Measurements from ENCODE around the gene ADSL. TPM values are rescaled to one million over a fixed set of nuclear protein-coding genes. Genes with fewer than 3 reads are reported as not detected.

Gene ADSL
- total RNA-seq, 1 donor: 107 TPM

DNA sequence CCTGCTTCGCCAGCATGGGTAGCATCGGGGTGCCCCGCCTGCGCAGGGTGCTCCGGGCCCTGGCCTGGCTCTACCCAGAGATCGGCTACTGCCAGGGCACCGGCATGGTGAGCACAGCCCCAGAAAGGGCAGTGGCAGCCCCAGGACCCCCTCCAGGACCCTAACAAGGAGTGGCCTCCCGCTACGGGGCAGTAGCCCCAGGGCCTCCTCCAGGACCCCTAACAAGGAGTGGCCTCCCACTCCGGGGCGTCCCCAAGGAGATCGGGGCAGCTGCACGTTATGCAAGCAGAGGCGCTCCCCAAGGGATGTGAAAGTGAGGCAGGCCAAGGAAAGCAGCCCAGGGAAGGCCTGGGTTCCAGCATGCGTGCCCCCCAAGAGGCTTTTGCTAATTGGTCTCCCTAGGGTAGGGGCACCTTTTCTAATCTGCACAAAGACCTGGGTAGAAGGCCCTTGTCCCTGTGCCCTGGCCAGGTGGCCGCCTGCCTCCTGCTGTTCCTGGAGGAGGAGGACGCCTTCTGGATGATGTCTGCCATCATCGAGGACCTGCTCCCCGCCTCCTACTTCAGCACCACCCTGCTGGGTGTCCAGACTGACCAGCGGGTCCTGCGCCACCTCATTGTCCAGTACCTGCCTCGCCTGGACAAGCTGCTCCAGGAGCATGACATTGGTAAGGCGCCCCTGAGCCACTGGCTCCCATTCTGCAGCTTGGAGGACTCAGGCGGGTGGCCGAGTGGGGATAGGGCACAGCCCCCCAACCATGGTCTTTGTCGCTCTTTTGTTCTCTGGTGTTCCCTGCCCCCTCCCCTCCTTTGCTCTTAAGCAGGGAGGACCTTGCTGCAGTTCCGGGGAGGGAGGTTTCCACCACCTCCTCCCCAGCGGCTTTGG, 59.1 kb downstream of the ADSL start:
- H3K4me3 ChIP-seq (ENCODE audit: low read depth, low read length): no peak overlapping the region
- DNase-seq (ENCODE audit: low read depth): no peak
- TF ChIP-seq, protein P1, sequence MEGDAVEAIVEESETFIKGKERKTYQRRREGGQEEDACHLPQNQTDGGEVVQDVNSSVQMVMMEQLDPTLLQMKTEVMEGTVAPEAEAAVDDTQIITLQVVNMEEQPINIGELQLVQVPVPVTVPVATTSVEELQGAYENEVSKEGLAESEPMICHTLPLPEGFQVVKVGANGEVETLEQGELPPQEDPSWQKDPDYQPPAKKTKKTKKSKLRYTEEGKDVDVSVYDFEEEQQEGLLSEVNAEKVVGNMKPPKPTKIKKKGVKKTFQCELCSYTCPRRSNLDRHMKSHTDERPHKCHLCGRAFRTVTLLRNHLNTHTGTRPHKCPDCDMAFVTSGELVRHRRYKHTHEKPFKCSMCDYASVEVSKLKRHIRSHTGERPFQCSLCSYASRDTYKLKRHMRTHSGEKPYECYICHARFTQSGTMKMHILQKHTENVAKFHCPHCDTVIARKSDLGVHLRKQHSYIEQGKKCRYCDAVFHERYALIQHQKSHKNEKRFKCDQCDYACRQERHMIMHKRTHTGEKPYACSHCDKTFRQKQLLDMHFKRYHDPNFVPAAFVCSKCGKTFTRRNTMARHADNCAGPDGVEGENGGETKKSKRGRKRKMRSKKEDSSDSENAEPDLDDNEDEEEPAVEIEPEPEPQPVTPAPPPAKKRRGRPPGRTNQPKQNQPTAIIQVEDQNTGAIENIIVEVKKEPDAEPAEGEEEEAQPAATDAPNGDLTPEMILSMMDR (IDR thresholded peaks at IDR 0.05; ENCODE audit: insufficient read depth, low read length): no peak

DNA sequence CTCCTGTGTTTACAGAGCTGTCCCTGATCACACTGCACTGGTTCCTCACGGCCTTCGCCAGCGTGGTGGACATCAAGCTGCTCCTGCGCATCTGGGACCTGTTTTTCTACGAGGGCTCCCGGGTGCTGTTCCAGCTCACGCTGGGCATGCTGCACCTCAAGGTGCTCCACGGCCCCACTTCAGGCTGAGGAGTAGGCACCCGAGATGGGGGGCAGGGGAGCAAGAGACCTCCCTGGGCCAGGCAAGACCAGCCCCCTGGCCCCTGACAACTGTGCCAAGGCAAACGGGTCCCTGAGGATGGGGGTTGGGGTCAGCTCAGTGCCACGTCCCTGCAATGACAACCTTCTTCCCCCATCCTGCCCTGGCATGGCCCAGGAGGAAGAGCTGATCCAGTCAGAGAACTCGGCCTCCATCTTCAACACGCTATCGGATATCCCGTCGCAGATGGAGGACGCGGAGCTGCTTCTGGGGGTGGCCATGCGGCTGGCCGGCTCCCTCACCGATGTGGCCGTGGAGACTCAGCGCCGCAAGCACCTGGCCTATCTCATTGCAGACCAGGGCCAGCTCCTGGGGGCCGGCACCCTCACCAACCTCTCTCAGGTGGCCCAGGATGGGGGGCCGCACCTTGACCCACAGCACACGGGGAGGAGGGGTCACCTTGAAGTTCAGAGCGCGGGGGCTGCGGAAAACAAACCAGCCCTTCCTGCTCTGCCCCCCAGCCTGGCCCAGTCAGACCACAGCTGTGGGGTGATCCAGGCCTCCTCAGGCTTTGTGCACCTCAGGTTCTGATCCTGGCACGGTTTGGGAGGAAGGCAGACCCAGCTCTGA, 60.0 kb downstream of the ADSL start:
- no peak for DNase-seq (ENCODE audit: low read depth)
- TF ChIP-seq, protein P1 (IDR thresholded peaks at IDR 0.05; ENCODE audit: insufficient read depth, low read length): no peak
- no peak overlapping the region for H3K4me3 ChIP-seq (ENCODE audit: low read depth, low read length)

DNA sequence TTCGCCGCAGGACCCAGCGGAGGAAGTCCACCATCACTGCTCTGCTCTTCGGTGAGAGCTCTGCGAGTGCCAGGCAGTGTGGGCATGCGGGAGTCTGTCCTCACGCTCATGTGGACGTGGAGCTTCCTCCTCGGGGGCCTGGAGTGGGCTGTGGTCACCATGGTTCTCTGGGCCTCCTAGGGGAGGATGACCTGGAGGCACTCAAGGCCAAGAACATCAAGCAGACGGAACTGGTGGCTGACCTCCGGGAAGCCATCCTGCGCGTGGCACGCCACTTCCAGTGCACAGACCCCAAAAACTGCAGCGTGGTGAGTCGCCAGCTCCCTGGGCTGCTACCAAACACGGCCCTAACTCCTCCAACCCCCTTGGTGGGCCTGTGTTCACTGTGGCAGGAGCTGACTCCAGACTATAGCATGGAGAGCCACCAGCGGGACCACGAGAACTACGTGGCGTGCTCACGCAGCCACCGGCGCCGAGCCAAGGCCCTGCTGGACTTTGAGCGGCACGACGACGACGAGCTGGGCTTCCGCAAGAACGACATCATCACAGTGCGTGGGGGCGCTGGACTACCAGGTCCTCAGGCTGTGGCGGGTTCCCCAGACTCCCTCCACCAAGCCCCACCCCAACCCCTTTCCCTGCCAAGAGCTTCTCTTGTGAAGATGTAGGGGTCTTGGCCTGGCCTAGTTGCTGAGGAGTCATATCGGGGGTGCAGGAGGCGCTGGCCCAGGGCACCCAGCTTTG, 60.9 kb downstream of the ADSL start:
- no peak overlapping the region for H3K4me3 ChIP-seq (ENCODE audit: low read depth, low read length)
- DNase-seq (ENCODE audit: low read depth): no peak
- TF ChIP-seq, protein P1 (IDR thresholded peaks at IDR 0.05; ENCODE audit: insufficient read depth, low read length): no peak

DNA sequence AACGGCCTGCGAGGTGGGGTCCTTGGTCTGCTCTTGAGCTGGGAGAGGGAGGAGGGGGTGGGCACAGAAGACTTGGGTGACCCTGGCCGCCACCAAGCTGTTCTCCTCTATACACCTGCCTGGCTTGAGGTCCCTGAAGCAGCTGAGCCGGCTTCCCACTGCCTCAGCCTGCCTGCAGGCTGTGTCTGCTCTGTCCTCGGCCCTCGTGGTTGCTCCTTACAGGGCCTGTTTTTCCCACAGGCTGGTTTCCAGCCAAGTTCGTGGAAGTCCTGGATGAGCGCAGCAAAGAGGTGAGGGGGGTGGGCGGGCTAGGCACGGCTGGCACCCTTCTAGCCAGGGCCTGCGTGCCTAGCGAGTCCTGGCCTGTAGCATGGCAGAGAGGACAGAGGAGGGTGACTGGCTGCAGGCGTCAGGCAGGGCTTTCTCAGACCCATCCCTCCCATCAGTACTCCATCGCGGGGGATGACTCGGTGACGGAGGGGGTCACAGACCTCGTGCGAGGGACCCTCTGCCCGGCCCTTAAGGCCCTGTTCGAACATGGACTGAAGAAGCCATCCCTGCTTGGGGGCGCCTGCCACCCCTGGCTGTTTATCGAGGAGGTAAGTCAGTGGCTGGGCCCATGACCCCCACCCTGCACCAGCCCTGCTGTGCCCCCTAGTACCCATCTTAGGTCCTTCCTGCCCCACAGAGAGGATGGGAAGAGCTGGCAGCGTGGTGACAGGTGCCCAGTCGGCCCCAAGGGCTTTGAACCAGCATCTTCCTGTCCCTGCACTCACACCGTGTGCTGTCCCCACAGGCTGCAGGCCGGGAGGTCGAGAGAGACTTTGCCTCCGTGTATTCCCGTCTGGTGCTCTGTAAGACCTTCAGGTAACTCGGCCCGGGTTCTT, 61.8 kb downstream of the ADSL start:
- no peak overlapping the region for H3K4me3 ChIP-seq (ENCODE audit: low read depth, low read length)
- TF ChIP-seq, protein P1 (IDR thresholded peaks at IDR 0.05; ENCODE audit: insufficient read depth, low read length): no peak
- DNase-seq (ENCODE audit: low read depth): no peak

DNA sequence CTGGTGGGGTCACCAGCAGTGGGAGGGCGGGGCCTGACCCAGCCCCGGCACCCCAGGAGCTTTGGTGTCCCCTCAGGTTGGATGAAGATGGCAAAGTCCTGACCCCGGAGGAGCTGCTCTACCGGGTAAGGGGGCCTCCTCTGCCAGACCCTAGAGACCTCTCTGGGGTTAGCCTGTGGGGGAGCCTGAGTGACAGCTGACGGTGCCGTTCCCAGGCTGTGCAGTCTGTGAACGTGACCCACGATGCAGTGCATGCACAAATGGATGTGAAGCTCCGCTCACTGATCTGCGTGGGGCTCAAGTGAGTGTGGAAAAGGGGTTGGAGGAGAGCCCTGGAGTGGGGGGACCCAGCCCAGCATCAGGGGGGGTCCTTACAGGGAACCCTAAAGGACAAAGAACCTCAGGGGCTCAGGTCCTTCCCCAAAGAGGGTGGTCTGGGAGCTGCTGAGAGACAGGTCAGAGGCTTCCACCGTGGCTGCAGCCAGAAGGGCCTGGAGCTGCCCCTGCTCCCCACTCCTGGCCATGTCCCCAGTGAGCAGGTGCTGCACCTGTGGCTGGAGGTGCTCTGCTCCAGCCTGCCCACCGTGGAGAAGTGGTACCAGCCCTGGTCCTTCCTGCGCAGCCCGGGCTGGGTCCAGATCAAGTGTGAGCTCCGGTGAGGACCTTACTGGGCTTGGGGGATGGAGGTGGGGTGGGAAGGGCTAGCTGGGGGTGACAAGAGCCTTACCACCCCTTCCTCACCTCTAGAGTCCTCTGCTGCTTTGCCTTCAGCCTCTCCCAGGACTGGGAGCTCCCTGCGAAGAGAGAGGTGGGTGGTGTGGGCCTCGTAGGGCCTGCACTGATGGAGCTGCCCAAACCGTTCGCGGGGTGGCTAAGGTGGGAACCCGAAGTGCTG, 62.7 kb downstream of the ADSL start:
- no peak for DNase-seq (ENCODE audit: low read depth)
- TF ChIP-seq, protein P1 (IDR thresholded peaks at IDR 0.05; ENCODE audit: insufficient read depth, low read length): no peak
- no peak overlapping the region for H3K4me3 ChIP-seq (ENCODE audit: low read depth, low read length)
